ENCODE results near the gene PSMB5. TPM values are rescaled to one million over a fixed set of nuclear protein-coding genes. Genes with fewer than 3 reads are reported as not detected.

The PSMB5 gene
- total and polyA plus RNA-seq, 2 of the 13 experiments (the other 11 are each of a cell fraction or from before 2014, with no cell fraction given) = 705 to 871 TPM

GRCh38 chr14:23006544-23007419 is 27.9 kb downstream of the PSMB5 start (continued):
- TF ChIP-seq ZBTB49 (CRISPR knock-in tag; IDR thresholded peaks at IDR 0.05; ENCODE audit: borderline replicate concordance) (peak; percentile 95), ZNF33A (CRISPR knock-in tag; IDR thresholded peaks at IDR 0.05; ENCODE audit: borderline replicate concordance) (peak; percentile 97; the same call in 1 of the 2 replicates), THRA (CRISPR knock-in tag; IDR thresholded peaks at IDR 0.05; ENCODE audit: borderline replicate concordance) (peak; percentile 94), ZC3H13 (CRISPR knock-in tag; IDR thresholded peaks at IDR 0.05) (peak; percentile 99), AHR (CRISPR knock-in tag; IDR thresholded peaks at IDR 0.05) (peak; percentile 99), AGO1 (IDR thresholded peaks at IDR 0.05; ENCODE audit: low read depth, low read length, poor library complexity, severe bottlenecking) (peak; percentile 92), ZFP36 (IDR thresholded peaks at IDR 0.05; ENCODE audit: borderline replicate concordance, low read depth, low read length, partially characterized antibody) (no peak), ZNF18 (CRISPR knock-in tag; IDR thresholded peaks at IDR 0.05; ENCODE audit: insufficient replicate concordance) (peak; percentile 97), ZFP62 (CRISPR knock-in tag; IDR thresholded peaks at IDR 0.05) (no peak), TBP (CRISPR knock-in tag; IDR thresholded peaks at IDR 0.05) (peak; percentile 87; the same call in 1 of the 2 replicates), ZNF296 (CRISPR knock-in tag; conservative IDR thresholded peaks at IDR 0.05) (peak; percentile 97), JUND (CRISPR knock-in tag; IDR thresholded peaks at IDR 0.05) (peak; percentile 87), YEATS4 (CRISPR knock-in tag; IDR thresholded peaks at IDR 0.05; ENCODE audit: borderline replicate concordance) (peak; percentile 100), GATAD1 (CRISPR knock-in tag; IDR thresholded peaks at IDR 0.05) (peak; percentile 86; the same call in 1 of the 2 replicates), AFF4 (CRISPR knock-in tag; IDR thresholded peaks at IDR 0.05) (peak; percentile 86), MZF1 (CRISPR knock-in tag; IDR thresholded peaks at IDR 0.05; ENCODE audit: borderline replicate concordance) (peak; percentile 95; the same call in 1 of the 2 replicates), HDAC6 (IDR thresholded peaks at IDR 0.05; ENCODE audit: low read depth, low read length) (no peak), IRX3 (CRISPR knock-in tag; IDR thresholded peaks at IDR 0.05; ENCODE audit: borderline replicate concordance, low read depth) (peak; percentile 98), ZNF230 (CRISPR knock-in tag; IDR thresholded peaks at IDR 0.05) (peak; percentile 100)
